ENCODE measurements around the gene GUCY1A2.

Gene GUCY1A2

GRCh38 chr11:106691807-106692365 lies 326.4 kb downstream of the GUCY1A2 start:
- no peaks in the 10 kb centered on the region for H3K36me3 ChIP-seq (ENCODE audit: control insufficient read depth, insufficient read depth, low read length)
- no peaks in the 10 kb centered on the region for H3K9me3 ChIP-seq (ENCODE audit: control insufficient read depth, low read length)
- no peak overlapping the region for H3K4me3 ChIP-seq (ENCODE audit: insufficient read depth, low read depth, low read length)
- H3K4me1 ChIP-seq (ENCODE audit: control insufficient read depth, insufficient read depth, low read length): no peaks in the 10 kb centered on the region
- H3K27me3 ChIP-seq (ENCODE audit: control insufficient read depth, insufficient read depth, low read length, poor library complexity, severe bottlenecking): no peaks in the 10 kb centered on the region
- no peak overlapping the region for H3K27ac ChIP-seq (ENCODE audit: insufficient read depth, low read depth, low read length, poor library complexity, severe bottlenecking)

GRCh38 chr11:106690923-106691322 lies 327.4 kb downstream of the GUCY1A2 start:
- Histone ChIP-seq H3K36me3 (ENCODE audit: control insufficient read depth, insufficient read depth, low read length) (no peaks in the 10 kb centered on the region), H3K4me1 (ENCODE audit: control insufficient read depth, insufficient read depth, low read length) (no peaks in the 10 kb centered on the region), H3K9me3 (ENCODE audit: control insufficient read depth, low read length) (no peaks in the 10 kb centered on the region), H3K4me3 (ENCODE audit: insufficient read depth, low read depth, low read length) (no peak overlapping the region), H3K27ac (ENCODE audit: insufficient read depth, low read depth, low read length, poor library complexity, severe bottlenecking) (no peak overlapping the region), H3K27me3 (ENCODE audit: control insufficient read depth, insufficient read depth, low read length, poor library complexity, severe bottlenecking) (no peaks in the 10 kb centered on the region)
- 100% methylated on average over 1 of the region's 1 CpG; no CpG with 5 or more reads in 1 of the 2 experiments for WGBS, 2 experiments

GRCh38 chr11:106684944-106685343 lies 333.3 kb downstream of the GUCY1A2 start:
- WGBS, 2 experiments: 86 to 100% methylated on average over 1 of the region's 3 CpGs
- Histone ChIP-seq H3K4me3 (ENCODE audit: insufficient read depth, low read depth, low read length) (no peak overlapping the region), H3K9me3 (ENCODE audit: control insufficient read depth, low read length) (no peaks in the 10 kb centered on the region), H3K4me1 (ENCODE audit: control insufficient read depth, insufficient read depth, low read length) (no peaks in the 10 kb centered on the region), H3K27ac (ENCODE audit: insufficient read depth, low read depth, low read length, poor library complexity, severe bottlenecking) (no peak overlapping the region), H3K27me3 (ENCODE audit: control insufficient read depth, insufficient read depth, low read length, poor library complexity, severe bottlenecking) (no peaks in the 10 kb centered on the region), H3K36me3 (ENCODE audit: control insufficient read depth, insufficient read depth, low read length) (no peaks in the 10 kb centered on the region)

GRCh38 chr11:106683435-106683834 lies 334.8 kb downstream of the GUCY1A2 start:
- Histone ChIP-seq H3K27me3 (ENCODE audit: control insufficient read depth, insufficient read depth, low read length, poor library complexity, severe bottlenecking) (no peaks in the 10 kb centered on the region), H3K36me3 (ENCODE audit: control insufficient read depth, insufficient read depth, low read length) (no peaks in the 10 kb centered on the region), H3K4me1 (ENCODE audit: control insufficient read depth, insufficient read depth, low read length) (no peaks in the 10 kb centered on the region), H3K4me3 (ENCODE audit: insufficient read depth, low read depth, low read length) (no peak overlapping the region), H3K9me3 (ENCODE audit: control insufficient read depth, low read length) (no peaks in the 10 kb centered on the region), H3K27ac (ENCODE audit: insufficient read depth, low read depth, low read length, poor library complexity, severe bottlenecking) (no peak overlapping the region)
- WGBS, 2 experiments: 83 to 84% methylated on average over 3 of the region's 3 CpGs

- 83 to 100% methylated on average over 1 to 2 of the region's 2 CpGs for WGBS, 2 experiments
- no peak overlapping the region for H3K27ac ChIP-seq (ENCODE audit: insufficient read depth, low read depth, low read length, poor library complexity, severe bottlenecking)
- H3K36me3 ChIP-seq (ENCODE audit: control insufficient read depth, insufficient read depth, low read length): no peaks in the 10 kb centered on the region
- no peaks in the 10 kb centered on the region for H3K27me3 ChIP-seq (ENCODE audit: control insufficient read depth, insufficient read depth, low read length, poor library complexity, severe bottlenecking)
- no peak overlapping the region for H3K4me3 ChIP-seq (ENCODE audit: insufficient read depth, low read depth, low read length)
- H3K9me3 ChIP-seq (ENCODE audit: control insufficient read depth, low read length): no peaks in the 10 kb centered on the region
- no peaks in the 10 kb centered on the region for H3K4me1 ChIP-seq (ENCODE audit: control insufficient read depth, insufficient read depth, low read length)
Observed at GRCh38 chr11:106681435-106681834, 336.8 kb downstream of the GUCY1A2 start.

GRCh38 chr11:106679581-106679980 lies 338.7 kb downstream of the GUCY1A2 start:
- H3K4me1 ChIP-seq (ENCODE audit: control insufficient read depth, insufficient read depth, low read length): no peaks in the 10 kb centered on the region
- H3K27me3 ChIP-seq (ENCODE audit: control insufficient read depth, insufficient read depth, low read length, poor library complexity, severe bottlenecking): no peaks in the 10 kb centered on the region
- H3K36me3 ChIP-seq (ENCODE audit: control insufficient read depth, insufficient read depth, low read length): no peaks in the 10 kb centered on the region
- no peaks in the 10 kb centered on the region for H3K9me3 ChIP-seq (ENCODE audit: control insufficient read depth, low read length)
- H3K4me3 ChIP-seq (ENCODE audit: insufficient read depth, low read depth, low read length): no peak overlapping the region
- 92% methylated on average over 1 of the region's 1 CpG; no CpG with 5 or more reads in 1 of the 2 experiments for WGBS, 2 experiments
- no peak overlapping the region for H3K27ac ChIP-seq (ENCODE audit: insufficient read depth, low read depth, low read length, poor library complexity, severe bottlenecking)

GRCh38 chr11:106679181-106679580 lies 339.1 kb downstream of the GUCY1A2 start:
- no peaks in the 10 kb centered on the region for H3K9me3 ChIP-seq (ENCODE audit: control insufficient read depth, low read length)
- WGBS, 2 experiments: 100% methylated on average over 1 of the region's 3 CpGs
- no peak overlapping the region for H3K27ac ChIP-seq (ENCODE audit: insufficient read depth, low read depth, low read length, poor library complexity, severe bottlenecking)
- no peak overlapping the region for H3K4me3 ChIP-seq (ENCODE audit: insufficient read depth, low read depth, low read length)
- H3K36me3 ChIP-seq (ENCODE audit: control insufficient read depth, insufficient read depth, low read length): no peaks in the 10 kb centered on the region
- no peaks in the 10 kb centered on the region for H3K4me1 ChIP-seq (ENCODE audit: control insufficient read depth, insufficient read depth, low read length)
- no peaks in the 10 kb centered on the region for H3K27me3 ChIP-seq (ENCODE audit: control insufficient read depth, insufficient read depth, low read length, poor library complexity, severe bottlenecking)

- no peaks in the 10 kb centered on the region for H3K27me3 ChIP-seq (ENCODE audit: control insufficient read depth, insufficient read depth, low read length, poor library complexity, severe bottlenecking)
- H3K36me3 ChIP-seq (ENCODE audit: control insufficient read depth, insufficient read depth, low read length): no peaks in the 10 kb centered on the region
- H3K4me3 ChIP-seq (ENCODE audit: insufficient read depth, low read depth, low read length): no peak overlapping the region
- 91% methylated on average over 1 of the region's 1 CpG; no CpG with 5 or more reads in 1 of the 2 experiments for WGBS, 2 experiments
- no peak overlapping the region for H3K27ac ChIP-seq (ENCODE audit: insufficient read depth, low read depth, low read length, poor library complexity, severe bottlenecking)
- no peaks in the 10 kb centered on the region for H3K4me1 ChIP-seq (ENCODE audit: control insufficient read depth, insufficient read depth, low read length)
- H3K9me3 ChIP-seq (ENCODE audit: control insufficient read depth, low read length): no peaks in the 10 kb centered on the region
Observed at GRCh38 chr11:106670069-106670468, 348.2 kb downstream of the GUCY1A2 start.

- H3K9me3 ChIP-seq (ENCODE audit: control insufficient read depth, low read length): no peaks in the 10 kb centered on the region
- no peaks in the 10 kb centered on the region for H3K36me3 ChIP-seq (ENCODE audit: control insufficient read depth, insufficient read depth, low read length)
- H3K27me3 ChIP-seq (ENCODE audit: control insufficient read depth, insufficient read depth, low read length, poor library complexity, severe bottlenecking): no peaks in the 10 kb centered on the region
- no peak overlapping the region for H3K27ac ChIP-seq (ENCODE audit: insufficient read depth, low read depth, low read length, poor library complexity, severe bottlenecking)
- no peaks in the 10 kb centered on the region for H3K4me1 ChIP-seq (ENCODE audit: control insufficient read depth, insufficient read depth, low read length)
- 85 to 90% methylated on average over 2 of the region's 2 CpGs for WGBS, 2 experiments
- no peak overlapping the region for H3K4me3 ChIP-seq (ENCODE audit: insufficient read depth, low read depth, low read length)
Observed at GRCh38 chr11:106668147-106668546, 350.1 kb downstream of the GUCY1A2 start.

- Histone ChIP-seq H3K27ac (ENCODE audit: insufficient read depth, low read depth, low read length, poor library complexity, severe bottlenecking) (no peak overlapping the region), H3K9me3 (ENCODE audit: control insufficient read depth, low read length) (no peaks in the 10 kb centered on the region), H3K4me1 (ENCODE audit: control insufficient read depth, insufficient read depth, low read length) (no peaks in the 10 kb centered on the region), H3K4me3 (ENCODE audit: insufficient read depth, low read depth, low read length) (no peak overlapping the region), H3K36me3 (ENCODE audit: control insufficient read depth, insufficient read depth, low read length) (no peaks in the 10 kb centered on the region), H3K27me3 (ENCODE audit: control insufficient read depth, insufficient read depth, low read length, poor library complexity, severe bottlenecking) (no peaks in the 10 kb centered on the region)
- WGBS, 2 experiments: 96 to 100% methylated on average over 1 of the region's 1 CpG
Observed at GRCh38 chr11:106656646-106657045, 361.6 kb downstream of the GUCY1A2 start.

- Histone ChIP-seq H3K36me3 (ENCODE audit: control insufficient read depth, insufficient read depth, low read length) (no peaks in the 10 kb centered on the region), H3K4me3 (ENCODE audit: insufficient read depth, low read depth, low read length) (no peak overlapping the region)
- 83% methylated on average over 1 of the region's 1 CpG; no CpG with 5 or more reads in 1 of the 2 experiments for WGBS, 2 experiments
Observed at GRCh38 chr11:106644824-106645223, 373.5 kb downstream of the GUCY1A2 start.

More at GRCh38 chr11:106644824-106645223, 373.5 kb downstream of the GUCY1A2 start:
- Histone ChIP-seq H3K9me3 (ENCODE audit: control insufficient read depth, low read length) (no peaks in the 10 kb centered on the region), H3K27ac (ENCODE audit: insufficient read depth, low read depth, low read length, poor library complexity, severe bottlenecking) (no peak overlapping the region), H3K4me1 (ENCODE audit: control insufficient read depth, insufficient read depth, low read length) (no peaks in the 10 kb centered on the region), H3K27me3 (ENCODE audit: control insufficient read depth, insufficient read depth, low read length, poor library complexity, severe bottlenecking) (no peaks in the 10 kb centered on the region)
